Kidney tubule cell (primary cell): ENCODE results near the gene NHLRC3.
"Not testable (repeated sequence)": the region's sequence is repeated elsewhere in the genome, so short reads cannot be mapped to it uniquely, and the experiment has no call there.

Source experiments
- DNase-seq: peaks from one replicate; pipeline ENCODE4 v3.0.0-alpha.2; 2018; ENCODE audit warnings: low spot score

NHLRC3 gene

GRCh38 chr13:39047560-39047959 is 9.3 kb downstream of the NHLRC3 start:
- DNase-seq: no peak

DNA sequence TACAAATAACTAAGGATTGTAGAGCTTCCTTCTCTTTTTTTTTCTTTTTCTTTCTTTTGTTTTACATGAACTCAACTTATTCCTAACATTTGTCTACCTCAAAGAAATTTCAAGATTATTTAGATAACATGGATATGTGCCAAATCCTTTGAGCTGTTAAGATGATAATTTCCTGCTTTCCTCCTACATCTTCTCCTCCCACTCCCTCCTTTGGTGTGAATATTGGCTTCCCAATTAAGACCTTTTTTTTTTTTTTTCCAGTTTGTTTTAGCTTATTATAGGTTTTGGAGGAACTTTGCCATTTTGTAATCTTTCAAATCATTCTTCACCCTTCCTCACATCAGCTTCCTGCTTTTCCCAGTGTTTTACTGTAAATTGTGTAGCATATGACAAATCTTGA is 10.6 kb downstream of the NHLRC3 start:
- DNase-seq: no peak

DNA sequence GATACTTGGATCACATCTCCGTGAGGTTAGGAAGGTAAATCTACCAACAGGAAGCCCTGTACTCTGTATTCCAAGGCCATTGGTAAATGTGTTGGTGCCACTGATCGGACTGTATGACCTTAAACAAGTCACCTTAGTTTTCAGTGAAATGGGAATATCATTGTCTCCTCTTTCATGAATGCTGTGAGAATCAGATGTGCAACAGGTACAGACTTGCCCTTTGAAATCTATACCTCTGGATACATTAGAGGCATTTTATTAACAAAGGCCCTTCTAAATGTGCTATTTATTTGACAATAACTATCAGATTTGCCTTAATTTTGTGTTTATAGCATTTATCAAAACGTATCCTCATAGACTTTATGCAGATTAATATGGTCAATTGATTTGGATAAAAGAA is 11.0 kb downstream of the NHLRC3 start:
- no peak for DNase-seq

GRCh38 chr13:39051157-39051556 is 12.9 kb downstream of the NHLRC3 start:
- peak; percentile 37 for DNase-seq

DNA sequence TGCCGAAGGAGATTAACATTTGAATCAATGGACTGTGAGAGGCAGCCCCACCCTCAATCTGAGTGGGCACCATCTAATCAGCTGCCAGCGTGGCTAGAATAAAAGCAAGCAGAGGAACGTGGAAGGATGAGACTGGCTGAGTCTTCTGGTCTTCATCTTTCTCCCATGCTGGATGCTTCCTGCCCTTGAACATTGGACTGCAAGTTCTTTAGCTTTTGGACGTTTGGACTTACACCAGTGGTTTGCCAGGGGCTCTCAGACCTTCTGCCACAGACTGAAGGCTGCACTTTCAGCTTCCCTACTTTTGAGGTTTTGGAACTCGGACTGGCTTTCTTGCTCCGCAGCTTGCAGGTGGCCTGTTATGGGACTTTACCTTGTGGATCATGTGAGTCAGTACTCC is 14.7 kb downstream of the NHLRC3 start:
- no peak for DNase-seq

DNA sequence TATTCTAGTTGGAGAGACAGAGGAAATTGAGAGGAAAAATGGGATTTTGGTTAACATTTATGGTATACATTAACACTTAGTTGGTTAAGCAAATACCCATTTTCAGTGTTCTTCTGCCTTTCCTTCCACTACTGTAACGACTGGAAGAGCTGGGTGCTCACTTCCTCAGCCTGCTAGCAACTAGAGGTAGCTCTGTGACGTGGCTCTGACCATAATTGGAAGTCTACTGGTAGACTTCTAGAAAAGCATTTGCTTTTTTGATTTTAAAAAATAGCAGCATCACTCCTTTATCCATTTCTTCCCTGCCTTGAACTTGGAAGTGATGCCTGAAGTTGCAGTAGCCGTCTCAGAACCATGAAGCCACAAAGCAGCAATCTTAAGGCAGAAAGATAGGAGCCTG is 15.9 kb downstream of the NHLRC3 start:
- DNase-seq: no peak

DNA sequence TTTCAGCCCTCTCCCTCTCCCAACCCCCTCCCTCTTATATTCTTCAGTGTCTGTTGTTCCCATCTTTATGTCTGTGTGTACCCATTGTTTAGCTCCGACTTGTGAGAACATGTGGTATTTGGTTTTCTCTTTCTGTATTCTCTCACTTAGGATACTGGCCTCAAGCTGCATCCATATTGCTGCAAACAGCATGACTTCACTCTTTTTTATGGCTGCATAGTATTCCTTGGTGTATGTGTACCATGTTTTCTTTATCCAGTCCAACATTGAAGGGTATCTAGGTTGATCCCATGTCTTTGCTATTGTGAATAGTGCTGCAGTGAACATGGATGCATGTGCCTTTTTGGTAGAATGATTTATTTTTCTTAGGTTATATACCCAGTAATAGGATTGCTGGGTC is 17.8 kb downstream of the NHLRC3 start:
- DNase-seq: no peak

GRCh38 chr13:39058040-39058439 is 19.8 kb downstream of the NHLRC3 start:
- DNase-seq: no peak

DNA sequence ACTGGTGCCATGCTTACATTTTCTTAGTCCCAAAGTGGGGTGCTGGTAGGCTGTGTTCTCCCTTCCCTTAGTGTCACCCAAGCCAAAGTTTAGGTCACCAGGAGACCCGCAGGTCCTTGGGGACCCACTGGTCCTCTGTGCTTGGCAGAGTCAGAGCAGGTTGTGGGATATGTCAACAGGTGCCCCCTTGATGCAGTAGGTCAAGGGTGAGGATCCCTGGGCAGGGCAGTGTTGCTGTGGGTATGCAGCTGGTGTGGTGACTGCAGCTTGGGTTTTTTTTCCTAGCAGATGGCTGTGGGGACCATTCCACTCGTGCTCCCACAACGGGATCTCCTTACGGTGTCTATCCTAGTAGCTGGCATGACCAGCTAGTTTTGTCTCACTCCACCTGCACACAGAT is 23.7 kb downstream of the NHLRC3 start:
- DNase-seq: no peak

- no peak for DNase-seq
Observed at GRCh38 chr13:39072842-39073241, 34.6 kb downstream of the NHLRC3 start.

DNA sequence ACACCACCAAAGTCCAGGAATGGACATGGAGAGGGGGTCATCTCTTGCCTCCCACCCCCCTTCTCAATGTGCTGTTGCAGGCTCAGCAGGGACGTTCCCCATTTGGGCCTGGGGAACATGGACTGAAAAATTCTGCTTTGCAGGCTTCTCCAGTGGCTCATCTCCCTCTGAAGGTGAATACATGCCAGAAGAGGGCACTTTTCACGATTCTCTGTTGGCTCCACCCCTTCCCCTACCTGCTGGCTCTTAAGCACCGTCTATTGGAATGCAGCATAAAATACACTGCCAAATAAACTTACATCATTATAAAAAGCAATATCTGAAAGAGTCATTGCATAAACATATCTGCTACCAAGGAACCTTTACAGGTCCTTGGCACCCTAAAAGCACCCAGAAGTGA is 35.7 kb downstream of the NHLRC3 start:
- no peak for DNase-seq

GRCh38 chr13:39086251-39086945 is 48.1 kb downstream of the NHLRC3 start:
- DNase-seq: not testable (repeated sequence)

GRCh38 chr13:39091586-39091985 is 53.3 kb downstream of the NHLRC3 start:
- no peak for DNase-seq

GRCh38 chr13:39095500-39095899 is 57.2 kb downstream of the NHLRC3 start:
- no peak for DNase-seq

DNA sequence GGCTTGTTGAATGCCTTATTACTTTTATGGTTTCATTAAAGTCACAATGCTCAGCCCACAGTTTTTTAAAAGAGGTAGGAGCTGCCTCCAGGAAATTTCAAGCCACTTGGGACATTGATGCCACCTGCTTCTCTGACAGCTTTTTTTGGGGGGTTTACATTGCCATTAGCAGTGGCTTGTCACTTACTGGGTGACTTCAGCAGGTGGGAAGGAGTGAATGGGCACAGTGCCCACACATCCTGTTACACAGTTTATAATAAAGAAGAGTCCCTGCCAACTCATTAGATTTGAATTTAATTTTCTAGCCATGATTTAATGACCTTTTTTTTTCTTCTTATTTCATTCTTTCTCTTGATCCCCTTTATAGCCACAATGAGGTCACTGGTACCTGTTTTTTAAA is 61.0 kb downstream of the NHLRC3 start:
- DNase-seq: no peak
